ENCODE results near the gene WRAP73.

The WRAP73 gene

DNA sequence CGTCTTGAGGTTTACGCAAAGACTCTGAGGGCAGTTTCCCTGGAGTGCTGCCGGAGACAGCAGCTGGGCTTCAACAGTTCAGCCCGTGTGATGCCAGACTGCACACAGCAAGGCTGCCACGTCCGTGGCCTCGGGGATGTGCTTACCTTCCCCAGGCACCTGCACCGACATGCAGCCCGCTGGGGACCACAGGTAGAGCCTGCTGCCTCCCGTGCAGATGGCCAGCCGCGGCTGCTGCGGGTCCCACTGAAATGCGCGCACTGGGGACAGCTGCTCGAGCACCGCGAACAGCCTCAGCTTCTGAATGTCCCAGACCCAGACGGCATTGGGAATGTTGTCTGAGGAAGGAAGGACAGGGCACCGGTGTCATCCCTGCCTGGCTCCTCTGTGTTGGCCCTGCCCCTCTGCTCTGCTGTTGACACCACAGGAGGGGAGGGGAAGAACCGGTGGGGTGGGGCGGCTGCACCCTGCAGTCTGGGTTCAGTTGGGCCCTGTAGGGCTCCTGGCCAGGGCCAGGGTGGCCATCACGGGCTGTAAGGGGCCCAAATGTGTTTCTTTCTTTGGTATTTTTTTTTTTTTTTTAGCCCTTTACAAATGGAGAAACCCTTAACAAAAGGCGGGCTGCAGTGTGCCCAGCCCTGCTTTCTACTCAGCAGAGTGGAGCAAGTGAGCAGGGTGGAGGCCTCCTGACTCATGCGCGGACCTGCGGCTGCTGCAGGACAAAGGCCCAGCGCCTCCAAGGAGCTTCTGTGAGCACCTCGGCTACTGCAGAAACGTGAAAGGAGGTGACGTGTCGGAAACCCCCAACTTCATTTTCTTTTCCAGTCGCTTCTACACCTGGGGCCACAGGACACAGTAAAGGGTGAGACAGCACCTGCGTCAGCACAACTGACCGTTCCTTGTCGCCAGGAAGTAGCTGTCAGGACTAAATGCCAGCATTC is 18.3 kb downstream of the WRAP73 start:
- Histone ChIP-seq H3K27ac (ENCODE audit: low read depth, low read length) (no peak overlapping the region), H3K36me3 (ENCODE audit: control insufficient read depth in 5 of 5, insufficient read depth in 5 of 5, low read length in 5 of 5) (peaks cover 0 to 95% (median 88%) of the 10 kb centered on the region in 5 donors), H3K27me3 (ENCODE audit: control insufficient read depth in 5 of 5, insufficient read depth in 4 of 5, low read length in 5 of 5) (no peaks in the 10 kb centered on the region), H3K9me3 (ENCODE audit: control insufficient read depth in 5 of 5, low read length in 5 of 5) (no peaks in the 10 kb centered on the region), H3K4me1 (ENCODE audit: control insufficient read depth in 5 of 5, insufficient read depth in 5 of 5, low read length in 5 of 5) (peaks cover 0 to 6% (median 0%) of the 10 kb centered on the region in 5 donors), H3K9ac (ENCODE audit: low read length in 5 of 5) (no peak overlapping the region), H3K4me3 (ENCODE audit: low read depth in 1 of 5, low read length in 5 of 5) (no peak overlapping the region)

DNA sequence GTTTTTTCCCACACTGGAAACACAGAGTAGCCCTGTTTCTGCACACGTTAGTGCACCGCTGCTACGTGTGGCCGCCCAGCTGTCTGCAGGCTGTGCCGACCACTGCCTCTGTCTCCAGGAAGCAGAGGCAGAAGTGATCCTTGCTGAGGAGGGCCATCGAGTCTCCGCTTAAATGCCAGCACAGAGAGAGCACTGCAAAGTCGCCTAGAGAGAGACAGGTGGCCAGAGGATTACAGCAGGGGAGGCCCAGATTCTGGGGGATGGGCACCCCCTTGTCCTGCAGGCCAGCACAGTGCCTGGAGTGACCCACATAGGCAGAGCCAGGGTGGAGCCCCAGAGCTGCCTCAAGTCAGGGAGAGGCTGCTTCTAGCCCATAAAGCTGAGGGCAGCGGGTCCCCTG is 19.0 kb downstream of the WRAP73 start:
- H3K9me3 ChIP-seq (ENCODE audit: control insufficient read depth in 5 of 5, low read length in 5 of 5): no peaks in the 10 kb centered on the region
- no peak overlapping the region for H3K27ac ChIP-seq (ENCODE audit: low read depth, low read length)
- no peaks in the 10 kb centered on the region for H3K27me3 ChIP-seq (ENCODE audit: control insufficient read depth in 5 of 5, insufficient read depth in 4 of 5, low read length in 5 of 5)
- H3K4me3 ChIP-seq (ENCODE audit: low read depth in 1 of 5, low read length in 5 of 5): no peak overlapping the region
- H3K36me3 ChIP-seq (ENCODE audit: control insufficient read depth in 5 of 5, insufficient read depth in 5 of 5, low read length in 5 of 5): peaks cover 0 to 88% (median 82%) of the 10 kb centered on the region in 5 donors
- H3K4me1 ChIP-seq (ENCODE audit: control insufficient read depth in 5 of 5, insufficient read depth in 5 of 5, low read length in 5 of 5): peaks cover 0 to 8% (median 2%) of the 10 kb centered on the region in 5 donors
- no peak overlapping the region for H3K9ac ChIP-seq (ENCODE audit: low read length in 5 of 5)

DNA sequence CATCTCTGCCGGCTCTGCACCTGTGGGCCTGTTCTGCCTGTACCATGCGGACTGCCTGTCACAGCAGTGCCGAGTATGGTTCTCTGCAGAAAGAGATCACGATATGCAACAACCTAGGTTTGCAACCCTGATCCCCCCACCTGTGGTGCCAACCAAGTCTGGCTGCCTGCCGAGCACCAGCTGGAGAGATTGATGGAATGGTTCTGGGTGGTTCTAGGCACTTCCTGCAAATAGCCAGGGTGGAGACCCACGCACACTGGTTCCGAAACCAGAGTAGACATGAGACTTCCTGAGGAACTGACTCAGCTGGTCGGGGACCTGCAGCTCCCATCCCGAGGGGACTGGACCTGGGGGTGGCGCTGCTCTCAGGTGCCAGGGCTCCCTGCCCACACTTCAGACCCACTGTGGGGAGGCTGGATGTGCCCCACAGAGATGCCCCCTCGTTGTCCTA is 19.7 kb downstream of the WRAP73 start:
- H3K27me3 ChIP-seq (ENCODE audit: control insufficient read depth in 5 of 5, insufficient read depth in 4 of 5, low read length in 5 of 5): no peaks in the 10 kb centered on the region

DNA sequence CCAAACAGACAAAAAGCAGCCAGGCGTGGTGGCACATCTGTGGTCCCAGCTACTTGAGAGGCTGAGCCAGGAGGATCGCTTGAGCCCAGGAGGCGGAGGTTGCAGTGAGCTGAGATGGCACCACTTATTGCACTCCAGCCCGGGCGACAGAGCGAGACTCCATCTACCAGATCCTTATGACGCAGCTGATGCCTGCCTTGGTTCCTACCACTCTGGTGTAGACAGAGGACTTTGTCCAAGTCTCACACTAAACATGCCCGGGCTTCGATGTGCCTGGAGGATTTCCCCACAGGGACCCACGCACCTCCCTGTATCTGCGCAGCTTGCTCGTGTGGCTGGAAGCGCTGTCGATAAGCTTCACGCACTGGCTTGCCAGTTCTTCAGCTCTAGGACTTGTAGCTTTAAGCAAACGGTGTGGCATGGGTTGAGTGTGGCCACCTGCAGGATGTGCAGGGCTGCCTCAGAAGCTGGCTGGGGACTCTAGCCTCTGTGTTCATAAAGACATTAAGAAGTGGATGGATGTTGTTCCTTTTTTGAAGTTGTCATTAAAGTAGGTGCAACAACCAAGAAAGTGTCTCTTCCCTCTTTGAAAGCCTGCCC is 20.2 kb downstream of the WRAP73 start:
- Histone ChIP-seq H3K36me3 (ENCODE audit: control insufficient read depth in 5 of 5, insufficient read depth in 5 of 5, low read length in 5 of 5) (peaks cover 0 to 76% (median 71%) of the 10 kb centered on the region in 5 donors), H3K9ac (ENCODE audit: low read length in 5 of 5) (no peak overlapping the region), H3K9me3 (ENCODE audit: control insufficient read depth in 5 of 5, low read length in 5 of 5) (no peaks in the 10 kb centered on the region), H3K4me1 (ENCODE audit: control insufficient read depth in 5 of 5, insufficient read depth in 5 of 5, low read length in 5 of 5) (peaks cover 3 to 14% (median 9%) of the 10 kb centered on the region in 5 donors), H3K4me3 (ENCODE audit: low read depth in 1 of 5, low read length in 5 of 5) (no peak overlapping the region), H3K27ac (ENCODE audit: low read depth, low read length) (no peak overlapping the region), H3K27me3 (ENCODE audit: control insufficient read depth in 5 of 5, insufficient read depth in 4 of 5, low read length in 5 of 5) (no peaks in the 10 kb centered on the region)

More for the DNA sequence above, 19.7 kb downstream of the WRAP73 start:
- no peaks in the 10 kb centered on the region for H3K9me3 ChIP-seq (ENCODE audit: control insufficient read depth in 5 of 5, low read length in 5 of 5)
- H3K4me3 ChIP-seq (ENCODE audit: low read depth in 1 of 5, low read length in 5 of 5): no peak overlapping the region
- H3K36me3 ChIP-seq (ENCODE audit: control insufficient read depth in 5 of 5, insufficient read depth in 5 of 5, low read length in 5 of 5): peaks cover 0 to 81% (median 76%) of the 10 kb centered on the region in 5 donors
- H3K27ac ChIP-seq (ENCODE audit: low read depth, low read length): no peak overlapping the region
- peaks cover 3 to 14% (median 9%) of the 10 kb centered on the region in 5 donors for H3K4me1 ChIP-seq (ENCODE audit: control insufficient read depth in 5 of 5, insufficient read depth in 5 of 5, low read length in 5 of 5)
- H3K9ac ChIP-seq (ENCODE audit: low read length in 5 of 5): no peak overlapping the region

DNA sequence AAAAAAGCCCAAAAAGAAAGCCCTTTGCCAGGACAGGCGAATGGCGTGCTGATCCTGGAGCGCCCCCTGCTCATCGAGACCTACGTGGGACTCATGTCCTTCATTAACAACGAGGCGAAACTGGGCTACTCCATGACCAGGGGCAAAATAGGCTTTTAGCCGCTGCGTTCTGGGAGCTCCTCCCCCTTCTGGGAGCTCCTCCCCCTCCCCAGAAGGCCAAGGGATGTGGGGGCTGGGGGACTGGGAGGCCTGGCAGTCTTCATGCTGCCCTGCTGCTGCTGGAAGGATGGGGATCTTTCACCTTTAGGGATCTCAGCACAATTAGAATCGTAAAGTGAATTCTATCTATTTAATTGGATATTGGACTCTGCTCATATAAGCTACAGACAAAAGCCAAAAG is 21.5 kb downstream of the WRAP73 start:
- Histone ChIP-seq H3K9me3 (ENCODE audit: control insufficient read depth in 5 of 5, low read length in 5 of 5) (no peaks in the 10 kb centered on the region), H3K36me3 (ENCODE audit: control insufficient read depth in 5 of 5, insufficient read depth in 5 of 5, low read length in 5 of 5) (peaks cover 0 to 64% (median 58%) of the 10 kb centered on the region in 5 donors), H3K9ac (ENCODE audit: low read length in 5 of 5) (no peak overlapping the region), H3K4me3 (ENCODE audit: low read depth in 1 of 5, low read length in 5 of 5) (no peak overlapping the region), H3K27me3 (ENCODE audit: control insufficient read depth in 5 of 5, insufficient read depth in 4 of 5, low read length in 5 of 5) (no peaks in the 10 kb centered on the region), H3K4me1 (ENCODE audit: control insufficient read depth in 5 of 5, insufficient read depth in 5 of 5, low read length in 5 of 5) (peaks cover 9 to 24% (median 18%) of the 10 kb centered on the region in 5 donors), H3K27ac (ENCODE audit: low read depth, low read length) (no peak overlapping the region)

DNA sequence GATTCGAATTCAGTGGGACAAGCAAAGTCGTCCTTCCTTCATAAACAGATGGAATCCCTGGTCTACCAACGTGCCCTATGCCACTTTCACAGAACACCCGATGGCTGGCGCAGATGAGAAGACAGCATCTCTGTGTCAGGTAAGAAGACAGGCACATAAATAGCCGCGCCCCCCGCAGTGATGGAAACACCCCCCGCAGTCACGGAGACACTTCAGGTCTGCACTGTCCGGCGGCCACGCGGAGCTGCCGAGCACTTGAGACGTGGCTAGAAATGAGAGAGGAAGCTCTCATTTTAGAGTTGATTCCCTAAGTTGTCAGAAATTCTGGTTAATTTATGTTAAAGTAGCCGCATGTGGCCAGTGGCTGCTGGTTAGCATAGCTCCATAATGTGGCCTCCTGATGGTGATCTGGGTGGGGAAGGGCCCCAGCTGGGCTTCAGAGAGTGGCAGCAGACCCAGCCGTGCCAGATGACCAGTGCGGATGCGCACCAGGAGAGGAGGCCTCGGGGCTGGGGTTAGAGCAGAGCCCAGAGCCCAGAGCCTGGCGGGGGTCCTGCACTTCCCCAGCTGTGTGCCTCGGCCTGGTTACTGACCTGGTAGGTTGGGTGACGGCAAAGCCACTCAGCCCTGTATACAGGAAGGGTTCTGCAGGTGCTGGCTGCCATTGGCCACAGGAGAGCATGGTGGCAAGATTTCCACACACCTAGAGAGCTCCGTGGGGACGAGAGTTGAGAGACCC is 22.2 kb downstream of the WRAP73 start:
- no peak overlapping the region for H3K4me3 ChIP-seq (ENCODE audit: low read depth in 1 of 5, low read length in 5 of 5)
- peaks cover 0 to 56% (median 53%) of the 10 kb centered on the region in 5 donors for H3K36me3 ChIP-seq (ENCODE audit: control insufficient read depth in 5 of 5, insufficient read depth in 5 of 5, low read length in 5 of 5)
- H3K4me1 ChIP-seq (ENCODE audit: control insufficient read depth in 5 of 5, insufficient read depth in 5 of 5, low read length in 5 of 5): peaks cover 13 to 31% (median 25%) of the 10 kb centered on the region in 5 donors
- no peaks in the 10 kb centered on the region for H3K27me3 ChIP-seq (ENCODE audit: control insufficient read depth in 5 of 5, insufficient read depth in 4 of 5, low read length in 5 of 5)
- H3K27ac ChIP-seq (ENCODE audit: low read depth, low read length): no peak overlapping the region
- H3K9ac ChIP-seq (ENCODE audit: low read length in 5 of 5): no peak overlapping the region
- H3K9me3 ChIP-seq (ENCODE audit: control insufficient read depth in 5 of 5, low read length in 5 of 5): no peaks in the 10 kb centered on the region

DNA sequence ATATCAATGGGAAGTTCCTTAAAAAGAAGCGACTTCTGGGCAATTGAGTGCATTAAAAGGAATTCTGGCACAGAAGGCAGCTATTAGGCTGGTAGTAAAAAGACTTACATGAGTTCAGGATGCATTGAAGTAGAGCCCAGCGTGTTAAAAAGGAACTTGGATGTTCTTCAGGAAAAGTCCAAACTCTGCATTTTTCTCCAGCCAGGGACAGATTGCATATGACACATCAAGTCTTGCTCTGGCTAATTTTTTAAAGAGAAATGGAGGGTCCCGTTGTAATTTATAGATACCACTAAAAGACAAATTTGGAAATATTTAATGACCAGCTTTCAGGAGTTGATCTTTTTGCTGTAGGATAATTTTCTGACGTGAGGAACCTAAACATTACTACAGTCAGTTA is 23.9 kb downstream of the WRAP73 start:
- H3K9me3 ChIP-seq (ENCODE audit: control insufficient read depth in 5 of 5, low read length in 5 of 5): no peaks in the 10 kb centered on the region
- H3K9ac ChIP-seq (ENCODE audit: low read length in 5 of 5): peak overlapping the region in 4 of 5 donors; percentile 62 to 86 (median 78)
- H3K36me3 ChIP-seq (ENCODE audit: control insufficient read depth in 5 of 5, insufficient read depth in 5 of 5, low read length in 5 of 5): peaks cover 0 to 40% (median 38%) of the 10 kb centered on the region in 5 donors
- peaks cover 13 to 35% (median 27%) of the 10 kb centered on the region in 5 donors for H3K4me1 ChIP-seq (ENCODE audit: control insufficient read depth in 5 of 5, insufficient read depth in 5 of 5, low read length in 5 of 5)
- peak overlapping the region in 4 of 5 donors; percentile 66 to 99 (median 85) for H3K4me3 ChIP-seq (ENCODE audit: low read depth in 1 of 5, low read length in 5 of 5)
- H3K27me3 ChIP-seq (ENCODE audit: control insufficient read depth in 5 of 5, insufficient read depth in 4 of 5, low read length in 5 of 5): no peaks in the 10 kb centered on the region
- H3K27ac ChIP-seq (ENCODE audit: low read depth, low read length): no peak overlapping the region

DNA sequence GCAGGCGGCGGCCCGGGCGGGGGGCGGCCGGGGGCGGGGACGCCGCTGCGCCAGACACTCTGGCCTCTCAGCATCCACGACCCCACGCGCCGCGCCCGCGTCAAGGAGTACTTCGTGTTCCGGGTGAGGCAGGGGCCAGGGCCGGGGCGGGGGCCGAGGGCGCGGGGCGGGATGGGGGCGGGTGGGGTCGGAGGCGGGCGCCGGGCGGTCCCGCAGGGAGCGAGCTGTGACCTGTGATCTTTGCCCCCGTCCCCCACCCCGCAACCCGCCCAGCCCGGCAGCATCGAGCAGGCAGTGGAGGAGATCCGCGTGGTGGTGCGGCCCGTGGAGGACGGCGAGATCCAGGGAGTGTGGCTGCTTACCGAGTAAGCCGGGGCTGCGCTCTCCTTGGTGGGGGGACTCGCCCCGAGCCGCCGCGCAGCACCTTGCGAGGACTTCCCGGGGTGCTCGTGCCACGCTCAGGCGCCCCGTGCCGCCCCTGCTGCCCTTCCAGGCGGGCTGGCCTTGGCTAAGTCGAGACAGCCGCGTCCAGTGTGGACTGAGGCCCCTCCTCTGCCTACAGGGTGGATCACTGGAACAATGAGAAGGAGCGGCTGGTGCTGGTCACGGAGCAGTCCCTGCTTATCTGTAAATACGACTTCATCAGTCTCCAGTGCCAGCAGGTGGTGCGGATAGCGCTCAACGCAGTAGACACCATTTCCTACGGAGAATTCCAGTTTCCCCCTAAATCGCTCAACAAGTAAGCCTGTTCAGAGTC is 24.6 kb downstream of the WRAP73 start:
- Histone ChIP-seq H3K4me3 (ENCODE audit: low read depth in 1 of 5, low read length in 5 of 5) (peak overlapping the region; percentile 66 to 99 (median 73)), H3K4me1 (ENCODE audit: control insufficient read depth in 5 of 5, insufficient read depth in 5 of 5, low read length in 5 of 5) (peaks cover 13 to 37% (median 30%) of the 10 kb centered on the region in 5 donors), H3K36me3 (ENCODE audit: control insufficient read depth in 5 of 5, insufficient read depth in 5 of 5, low read length in 5 of 5) (peaks cover 0 to 34% (median 32%) of the 10 kb centered on the region in 5 donors), H3K27me3 (ENCODE audit: control insufficient read depth in 5 of 5, insufficient read depth in 4 of 5, low read length in 5 of 5) (no peaks in the 10 kb centered on the region), H3K9ac (ENCODE audit: low read length in 5 of 5) (peak overlapping the region in 4 of 5 donors; percentile 62 to 86 (median 78)), H3K9me3 (ENCODE audit: control insufficient read depth in 5 of 5, low read length in 5 of 5) (no peaks in the 10 kb centered on the region), H3K27ac (ENCODE audit: low read depth, low read length) (no peak overlapping the region)

Data from subcutaneous abdominal adipose tissue (tissue), 5 donors.